Measurements from ENCODE around the gene ACADL.
"Not testable (repeated sequence)": the region's sequence is repeated elsewhere in the genome, so short reads cannot be mapped to it uniquely, and the experiment has no call there.

Gene ACADL

GRCh38 chr2:210199854-210200253 is 25.4 kb downstream of the ACADL start:
- DNase-seq (ENCODE audit: low spot score), result no peak

GRCh38 chr2:210199186-210199765 is 26.0 kb downstream of the ACADL start:
- peak; percentile 54 for DNase-seq (ENCODE audit: low spot score)

- peak; percentile 74 for DNase-seq (ENCODE audit: low spot score)
These were observed 26.9 kb downstream of the ACADL start for GRCh38 chr2:210198326-210198725.

GRCh38 chr2:210197720-210198119 is 27.5 kb downstream of the ACADL start:
- DNase-seq (ENCODE audit: low spot score), result no peak

- DNase-seq (ENCODE audit: low spot score), result peak; percentile 62
These were observed 30.0 kb downstream of the ACADL start for GRCh38 chr2:210195101-210195852.

- peak; percentile 81 for DNase-seq (ENCODE audit: low spot score)
These were observed 34.9 kb downstream of the ACADL start for GRCh38 chr2:210190345-210190744.

- DNase-seq (ENCODE audit: low spot score), result peak; percentile 83
These were observed 35.7 kb downstream of the ACADL start for GRCh38 chr2:210189452-210190138.

GRCh38 chr2:210188755-210189154 is 36.5 kb downstream of the ACADL start:
- DNase-seq (ENCODE audit: low spot score), result no peak

- no peak for DNase-seq (ENCODE audit: low spot score)
These were observed 37.1 kb downstream of the ACADL start for GRCh38 chr2:210188190-210188589.

GRCh38 chr2:210183936-210184335 is 41.3 kb downstream of the ACADL start:
- not testable (repeated sequence) for DNase-seq (ENCODE audit: low spot score)

- not testable (repeated sequence) for DNase-seq (ENCODE audit: low spot score)
These were observed 43.6 kb downstream of the ACADL start for GRCh38 chr2:210181606-210182088.

- not testable (repeated sequence) for DNase-seq (ENCODE audit: low spot score)
These were observed 44.1 kb downstream of the ACADL start for GRCh38 chr2:210181033-210181605.

- no peak for DNase-seq (ENCODE audit: low spot score)
These were observed 44.8 kb downstream of the ACADL start for GRCh38 chr2:210180477-210180876.

- no peak for DNase-seq (ENCODE audit: low spot score)
These were observed 45.8 kb downstream of the ACADL start for GRCh38 chr2:210179351-210179990.

- DNase-seq (ENCODE audit: low spot score), result no peak
These were observed 47.5 kb downstream of the ACADL start for GRCh38 chr2:210177769-210178168.

GRCh38 chr2:210177115-210177514 is 48.1 kb downstream of the ACADL start:
- DNase-seq (ENCODE audit: low spot score), result not testable (repeated sequence)

- no peak for DNase-seq (ENCODE audit: low spot score)
These were observed 51.2 kb downstream of the ACADL start for GRCh38 chr2:210174086-210174485.

- DNase-seq (ENCODE audit: low spot score), result no peak
These were observed 53.0 kb downstream of the ACADL start for GRCh38 chr2:210172219-210172575.

- DNase-seq (ENCODE audit: low spot score), result peak; percentile 96
These were observed 53.7 kb downstream of the ACADL start, which contains the start of gene KANSL1L for GRCh38 chr2:210171309-210172218. TSS of gene KANSL1L (minus strand) at chr2:210171409. CDS start at chr2:210154582, 16,827 bp downstream.

- DNase-seq (ENCODE audit: low spot score), result peak; percentile 97
These were observed 54.6 kb downstream of the ACADL start for GRCh38 chr2:210170446-210171303.

Measured in kidney tubule cell (primary cell).